Activated CD8-positive, alpha-beta memory T cell treated with anti-CD3 and anti-CD28 coated beads, Interleukin-2, amount 50 U/mL, for 4 hours (primary cell): ENCODE results near the gene FOXI3.
"Not testable (repeated sequence)": the region's sequence is repeated elsewhere in the genome, so short reads cannot be mapped to it uniquely, and the experiment has no call there.

Experiments
- DNase-seq: peaks from one replicate; pipeline ENCODE4 v3.0.0-alpha.2; 2020

FOXI3 gene

GRCh38 chr2:88437010-88437409 lies 15.5 kb downstream of the FOXI3 start:
- no peak for DNase-seq

GRCh38 chr2:88429929-88430328 lies 22.6 kb downstream of the FOXI3 start:
- no peak for DNase-seq

- no peak for DNase-seq
Observed at GRCh38 chr2:88423733-88424132, 28.8 kb downstream of the FOXI3 start.

- DNase-seq = not testable (repeated sequence)
Observed at GRCh38 chr2:88419051-88419450, 33.4 kb downstream of the FOXI3 start.

GRCh38 chr2:88416016-88416663 lies 36.4 kb downstream of the FOXI3 start:
- no peak for DNase-seq

GRCh38 chr2:88408870-88409269 lies 43.6 kb downstream of the FOXI3 start:
- DNase-seq = not testable (repeated sequence)

GRCh38 chr2:88400037-88400767 lies 52.3 kb downstream of the FOXI3 start:
- no peak for DNase-seq

- no peak for DNase-seq
Observed at GRCh38 chr2:88398180-88398579, 54.3 kb downstream of the FOXI3 start.
